IPS-18c (cell line): ENCODE results near the gene JMJD7.

ENCODE experiments used
- H3K4me3 ChIP-seq: 2 replicates; pipeline ENCODE4 v1.7.0; 2013; ENCODE audit warnings: low read depth, mild to moderate bottlenecking, low read length, moderate library complexity; ENCODE audit not compliant: insufficient read depth
- H3K9me3 ChIP-seq: one replicate; pipeline ENCODE4 v1.6.1; 2013; ENCODE audit warnings: mild to moderate bottlenecking, low read length, moderate library complexity; ENCODE audit not compliant: control insufficient read depth, insufficient read depth

JMJD7 gene

GRCh38 chr15:41850482-41851166, 22.7 kb downstream of the JMJD7 start:
- Histone ChIP-seq H3K9me3 (peaks cover 2% of the 10 kb centered on the region), H3K4me3 (no peak overlapping the region)

- Histone ChIP-seq H3K4me3 (no peak overlapping the region), H3K9me3 (peaks cover 2% of the 10 kb centered on the region)
Observed at GRCh38 chr15:41851167-41851523, 23.3 kb downstream of the JMJD7 start.

GRCh38 chr15:41851755-41852370, 24.0 kb downstream of the JMJD7 start:
- Histone ChIP-seq H3K4me3 (no peak overlapping the region), H3K9me3 (peaks cover 2% of the 10 kb centered on the region)

GRCh38 chr15:41852736-41853590, 25.1 kb downstream of the JMJD7 start:
- H3K4me3 ChIP-seq = no peak overlapping the region

GRCh38 chr15:41853831-41854230, 25.9 kb downstream of the JMJD7 start:
- H3K9me3 ChIP-seq = peaks cover 2% of the 10 kb centered on the region
- no peak overlapping the region for H3K4me3 ChIP-seq

More at GRCh38 chr15:41852736-41853590, 25.1 kb downstream of the JMJD7 start:
- peaks cover 2% of the 10 kb centered on the region for H3K9me3 ChIP-seq

GRCh38 chr15:41854443-41854842, 26.6 kb downstream of the JMJD7 start:
- peaks cover 2% of the 10 kb centered on the region for H3K9me3 ChIP-seq
- H3K4me3 ChIP-seq = no peak overlapping the region

GRCh38 chr15:41855261-41855961, 27.5 kb downstream of the JMJD7 start:
- Histone ChIP-seq H3K9me3 (peaks cover 2% of the 10 kb centered on the region), H3K4me3 (no peak overlapping the region)

- peaks cover 2% of the 10 kb centered on the region for H3K9me3 ChIP-seq
Observed at GRCh38 chr15:41856262-41856661, 28.4 kb downstream of the JMJD7 start.

GRCh38 chr15:41856716-41857115, 28.8 kb downstream of the JMJD7 start:
- H3K4me3 ChIP-seq = no peak overlapping the region
- peaks cover 2% of the 10 kb centered on the region for H3K9me3 ChIP-seq

More at GRCh38 chr15:41856262-41856661, 28.4 kb downstream of the JMJD7 start:
- H3K4me3 ChIP-seq = no peak overlapping the region

GRCh38 chr15:41857316-41857715, 29.4 kb downstream of the JMJD7 start:
- Histone ChIP-seq H3K9me3 (peaks cover 2% of the 10 kb centered on the region), H3K4me3 (no peak overlapping the region)

GRCh38 chr15:41858756-41859155, 30.9 kb downstream of the JMJD7 start:
- Histone ChIP-seq H3K9me3 (peaks cover 2% of the 10 kb centered on the region), H3K4me3 (no peak overlapping the region)

GRCh38 chr15:41860049-41860828, 32.3 kb downstream of the JMJD7 start:
- Histone ChIP-seq H3K4me3 (no peak overlapping the region), H3K9me3 (peaks cover 1% of the 10 kb centered on the region)

GRCh38 chr15:41861736-41862356, 34.0 kb downstream of the JMJD7 start:
- Histone ChIP-seq H3K4me3 (no peak overlapping the region), H3K9me3 (peaks cover 2% of the 10 kb centered on the region)

GRCh38 chr15:41862515-41863116, 34.7 kb downstream of the JMJD7 start:
- H3K9me3 ChIP-seq = peaks cover 2% of the 10 kb centered on the region
- no peak overlapping the region for H3K4me3 ChIP-seq

GRCh38 chr15:41865490-41866055, 37.7 kb downstream of the JMJD7 start:
- Histone ChIP-seq H3K9me3 (peaks cover 2% of the 10 kb centered on the region), H3K4me3 (no peak overlapping the region)

- H3K9me3 ChIP-seq = peaks cover 2% of the 10 kb centered on the region
Observed at GRCh38 chr15:41866263-41866703, 38.4 kb downstream of the JMJD7 start.

More at GRCh38 chr15:41866263-41866703, 38.4 kb downstream of the JMJD7 start:
- no peak overlapping the region for H3K4me3 ChIP-seq
